ENCODE measurements around the gene EXT2. TPM values are rescaled to one million over a fixed set of nuclear protein-coding genes. Genes with fewer than 3 reads are reported as not detected.

Gene EXT2
- total and polyA plus RNA-seq, 2 of the 13 experiments (the other 11 are each of a cell fraction or from before 2014, with no cell fraction given) = 61.5 to 68.7 TPM

GRCh38 chr11:44219830-44220796, 124.6 kb downstream of the EXT2 start:
- CTCF ChIA-PET (ENCODE audit: low intra/inter-chr PET ratio, low total read pairs) = no interaction called here
- FAIRE-seq (no peak), DNase-seq (ENCODE audit: low spot score) (no peak), ATAC-seq (no peak)
- in situ Hi-C loops (cut with HindIII; ENCODE audit: extremely low pct_ligation_motif_present, low pct_unique_long_range_greater_than_20kb) = no loop called here
- intact Hi-C loops (cut with micrococcal nuclease; ENCODE audit: unreplicated experiment) = no loop called here
- no peak overlapping the region for H3K4me3 ChIP-seq (replicated peaks in 1 of 3; ENCODE audit: insufficient read depth in 1 of 3, low read depth in 2 of 3, low read length in 3 of 3)
- H3K27ac ChIP-seq (ENCODE audit: extremely low read length, insufficient read depth, low read length) = no peak overlapping the region
- POLR2A ChIA-PET = no interaction called here
- no peaks in the 10 kb centered on the region for H3K36me3 ChIP-seq (replicated peaks in 1 of 2; ENCODE audit: control insufficient read depth in 1 of 2, insufficient read depth in 2 of 2, low read length in 2 of 2)
- 93% methylated on average over 4 of the region's 4 CpGs for WGBS (ENCODE audit: low lambda C conversion rate)
- H3K79me2 ChIP-seq (ENCODE audit: insufficient read depth, low read length) = no peaks in the 10 kb centered on the region
- H4K20me1 ChIP-seq (ENCODE audit: insufficient read depth, low read length) = no peaks in the 10 kb centered on the region
- H3K27me3 ChIP-seq (ENCODE audit: control insufficient read depth in 1 of 2, insufficient read depth in 2 of 2, low read length in 2 of 2) = no peaks in the 10 kb centered on the region
- no peaks in the 10 kb centered on the region for H3K4me1 ChIP-seq (ENCODE audit: insufficient read depth, low read length)
- H3K4me2 ChIP-seq (ENCODE audit: low read depth, low read length) = no peak overlapping the region
- BruUV-seq (replicated peaks) = no TSS peak
- no peak overlapping the region for H2AFZ ChIP-seq (ENCODE audit: low read length)
- H3K9me3 ChIP-seq (ENCODE audit: low read length) = no peaks in the 10 kb centered on the region
- H3K9ac ChIP-seq (ENCODE audit: insufficient read depth, low read depth, low read length) = no peak overlapping the region
- no peak for TF ChIP-seq ZBTB37 (CRISPR knock-in tag; IDR thresholded peaks at IDR 0.05)
- TF ChIP-seq CENPBD1 (CRISPR knock-in tag; IDR thresholded peaks at IDR 0.05; ENCODE audit: borderline replicate concordance, low read depth) = no peak
- TF ChIP-seq SCMH1 (CRISPR knock-in tag; IDR thresholded peaks at IDR 0.05; ENCODE audit: borderline replicate concordance) = no peak
- TF ChIP-seq NFRKB (IDR thresholded peaks at IDR 0.05) = no peak
- TF ChIP-seq KMT2A (CRISPR knock-in tag; IDR thresholded peaks at IDR 0.05) = no peak
- no peak for TF ChIP-seq POGK (CRISPR knock-in tag; conservative IDR thresholded peaks at IDR 0.05)
- TF ChIP-seq ZSCAN20 (CRISPR knock-in tag; IDR thresholded peaks at IDR 0.05; ENCODE audit: borderline replicate concordance) = no peak
- TF ChIP-seq ZNF414 (CRISPR knock-in tag; IDR thresholded peaks at IDR 0.05) = no peak
- no peak for TF ChIP-seq MTF2 (CRISPR knock-in tag; IDR thresholded peaks at IDR 0.05; ENCODE audit: borderline replicate concordance)
- TF ChIP-seq PAX8 (CRISPR knock-in tag; IDR thresholded peaks at IDR 0.05; ENCODE audit: borderline replicate concordance) = no peak
- no peak for TF ChIP-seq ZBTB2 (CRISPR knock-in tag; IDR thresholded peaks at IDR 0.05; ENCODE audit: low read depth)
- TF ChIP-seq SMAD3 (CRISPR knock-in tag; IDR thresholded peaks at IDR 0.05) = no peak
- TF ChIP-seq NCOA1 (CRISPR knock-in tag; IDR thresholded peaks at IDR 0.05) = no peak
